A549 treated with dexamethasone at 1 μM for 4 hours (cell line): ENCODE measurements around the gene SEPHS2. TPM values are rescaled to one million over a fixed set of nuclear protein-coding genes. Genes with fewer than 3 reads are reported as not detected.

Experiments
- total RNA-seq: library from RNA; stranded (reverse); fragments of 200-300 nt; extraction: Qiagen RNA extraction; gene quantifications from 5 replicates; pipeline ENCODE4 v1.2.3, GENCODE V29; 2022

The SEPHS2 gene, protein sequence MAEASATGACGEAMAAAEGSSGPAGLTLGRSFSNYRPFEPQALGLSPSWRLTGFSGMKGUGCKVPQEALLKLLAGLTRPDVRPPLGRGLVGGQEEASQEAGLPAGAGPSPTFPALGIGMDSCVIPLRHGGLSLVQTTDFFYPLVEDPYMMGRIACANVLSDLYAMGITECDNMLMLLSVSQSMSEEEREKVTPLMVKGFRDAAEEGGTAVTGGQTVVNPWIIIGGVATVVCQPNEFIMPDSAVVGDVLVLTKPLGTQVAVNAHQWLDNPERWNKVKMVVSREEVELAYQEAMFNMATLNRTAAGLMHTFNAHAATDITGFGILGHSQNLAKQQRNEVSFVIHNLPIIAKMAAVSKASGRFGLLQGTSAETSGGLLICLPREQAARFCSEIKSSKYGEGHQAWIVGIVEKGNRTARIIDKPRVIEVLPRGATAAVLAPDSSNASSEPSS
- total RNA-seq: 43.0 to 47.1 TPM (median 44.3 TPM) in 5 replicates

DNA sequence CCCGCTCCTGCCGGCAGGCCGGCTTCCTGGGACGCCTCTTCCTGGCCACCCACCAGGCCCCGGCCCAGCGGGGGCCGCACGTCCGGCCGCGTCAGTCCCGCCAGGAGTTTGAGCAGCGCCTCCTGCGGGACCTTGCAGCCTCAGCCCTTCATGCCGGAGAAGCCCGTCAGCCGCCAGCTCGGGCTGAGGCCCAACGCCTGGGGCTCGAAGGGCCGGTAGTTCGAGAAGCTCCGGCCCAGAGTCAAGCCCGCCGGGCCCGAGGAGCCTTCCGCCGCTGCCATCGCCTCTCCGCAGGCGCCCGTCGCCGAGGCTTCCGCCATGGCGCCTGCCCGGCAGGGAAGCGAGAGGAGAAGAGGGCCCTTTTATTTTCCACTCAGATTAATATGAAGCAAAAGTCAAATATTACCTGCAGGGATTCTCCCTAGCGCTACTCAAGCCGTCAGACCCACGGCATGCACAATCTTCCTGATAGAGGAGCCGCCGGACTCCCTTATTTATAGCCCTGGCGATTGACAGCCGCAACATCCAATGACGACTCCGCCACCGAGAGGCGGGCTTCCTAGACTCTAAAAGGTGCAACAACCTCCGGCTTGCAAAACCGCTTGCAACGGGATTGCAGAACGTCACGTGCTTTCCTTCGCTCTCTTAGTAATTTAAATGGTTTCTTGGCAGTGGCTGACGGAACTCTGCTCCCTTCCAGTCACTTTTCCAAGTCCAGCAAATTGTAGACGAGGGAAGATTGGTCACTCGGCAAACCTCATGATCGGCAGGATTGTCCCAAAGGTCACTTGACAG lies at the start of gene SEPHS2:
Gene SEPHS2 (minus strand): TSS at position 467 of the 795 bp plus-strand sequence. CDS start 147 bp downstream, at position 320.

DNA sequence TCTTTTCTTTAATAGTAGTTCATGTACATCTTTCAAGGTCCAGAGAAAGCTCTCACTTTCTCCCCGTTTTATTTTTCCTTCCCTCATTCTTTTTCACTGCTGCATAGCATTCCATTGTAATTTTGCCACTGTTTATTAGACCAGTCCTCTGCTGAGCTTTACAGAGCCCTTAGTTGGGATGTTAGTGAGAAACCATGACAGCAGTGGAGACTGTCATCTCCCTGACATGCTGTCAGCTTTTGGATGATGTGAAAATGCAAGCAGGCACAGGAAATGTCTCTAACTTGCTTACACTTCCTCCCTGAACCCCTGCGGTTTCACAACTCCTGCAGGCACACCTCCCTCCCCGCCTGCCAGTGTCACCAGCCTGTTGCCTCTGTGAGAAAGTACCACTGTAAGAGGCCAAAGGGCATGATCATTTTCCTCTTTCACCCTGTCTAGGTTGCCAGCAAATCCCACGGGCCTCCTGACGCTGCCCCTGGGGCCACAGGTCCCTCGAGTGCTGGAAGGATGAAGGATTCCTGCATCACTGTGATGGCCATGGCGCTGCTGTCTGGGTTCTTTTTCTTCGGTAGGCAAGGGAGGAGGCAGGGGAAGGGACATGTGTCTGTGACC lies 26.8 kb upstream of the SEPHS2 start, which contains the start of gene ITGAL:
Gene ITGAL (plus strand): TSS at position 415 of the 615 bp plus-strand sequence. CDS start 96 bp downstream, at position 511.

DNA sequence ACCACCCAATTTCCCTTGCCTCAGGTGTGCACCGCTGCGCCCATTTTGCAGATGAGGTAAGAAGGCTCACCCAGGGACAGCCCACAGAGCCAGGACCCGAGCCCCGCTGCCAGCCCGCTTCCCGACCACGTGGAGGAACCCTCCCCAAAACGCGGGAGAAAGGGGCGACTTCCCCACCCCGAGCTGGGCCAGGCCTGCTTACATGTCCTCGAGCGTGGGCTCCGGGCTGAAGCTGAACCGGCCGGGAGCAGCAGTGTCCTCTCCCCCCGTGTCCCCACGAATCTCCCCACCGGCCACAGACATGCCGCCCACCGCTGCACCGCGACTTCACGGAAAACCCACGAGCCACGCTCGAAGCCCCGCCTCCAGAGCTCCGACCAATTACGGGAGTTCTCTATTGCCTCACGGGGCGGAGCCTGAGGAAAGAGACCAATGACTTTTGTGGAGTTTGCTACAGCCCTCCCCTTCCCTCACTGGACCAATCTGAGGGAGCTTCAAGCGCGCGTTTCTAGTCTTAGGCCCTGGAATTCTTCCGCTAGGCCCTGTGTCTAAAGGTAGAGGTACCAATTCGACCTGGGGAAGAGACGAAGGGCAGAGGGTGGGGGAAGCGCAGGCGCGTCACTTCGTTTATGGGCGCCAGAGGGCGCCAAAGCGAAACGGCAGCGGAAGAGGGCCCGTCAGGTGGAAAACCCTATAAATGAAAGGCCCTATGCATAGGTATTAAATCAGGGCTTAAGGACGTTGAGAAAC lies 15.8 kb downstream of the SEPHS2 start, which contains the start of gene DCTPP1:
Gene DCTPP1 (minus strand): TSS at position 353 of the 750 bp plus-strand sequence. CDS start 50 bp downstream, at position 303.

DNA sequence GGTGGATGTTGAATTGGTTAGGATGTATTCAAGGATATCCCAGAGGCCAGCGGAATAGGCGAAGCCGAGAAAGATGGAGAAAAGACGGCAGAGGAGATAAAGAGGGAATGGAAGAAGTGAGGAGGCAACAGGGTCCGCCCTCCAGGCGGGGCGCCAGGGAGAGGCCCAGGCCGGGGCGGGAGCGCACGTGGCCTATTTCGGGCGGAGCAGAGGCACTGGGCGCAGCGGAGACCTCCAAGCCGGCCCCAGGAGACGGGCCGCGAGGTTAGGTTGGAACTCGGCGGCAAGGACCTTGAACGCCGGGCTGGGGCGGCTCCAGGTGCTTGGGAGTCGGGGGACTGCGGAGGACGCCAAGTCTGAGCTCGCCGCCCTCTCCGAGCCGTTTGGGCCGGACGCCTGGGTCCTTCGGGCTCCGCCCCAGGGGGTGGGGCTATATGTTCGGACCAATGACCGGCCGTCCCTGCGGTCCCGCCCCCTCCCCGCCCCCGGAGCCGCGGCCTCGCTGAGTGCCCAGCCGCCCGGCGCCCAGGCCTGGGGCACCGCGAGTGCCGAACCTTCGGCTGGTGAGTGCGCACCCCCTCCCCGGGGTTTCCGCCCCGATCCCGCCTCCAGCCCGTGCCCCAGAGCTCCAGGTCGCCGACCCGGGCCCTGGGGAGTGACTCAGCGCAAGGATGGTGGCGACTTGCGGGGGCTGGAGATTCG lies 38.4 kb downstream of the SEPHS2 start, which contains the start of gene ZNF771:
Gene ZNF771 (plus strand): TSS at position 505 of the 702 bp plus-strand sequence. CDS start 448 bp downstream, outside the sequence.

DNA sequence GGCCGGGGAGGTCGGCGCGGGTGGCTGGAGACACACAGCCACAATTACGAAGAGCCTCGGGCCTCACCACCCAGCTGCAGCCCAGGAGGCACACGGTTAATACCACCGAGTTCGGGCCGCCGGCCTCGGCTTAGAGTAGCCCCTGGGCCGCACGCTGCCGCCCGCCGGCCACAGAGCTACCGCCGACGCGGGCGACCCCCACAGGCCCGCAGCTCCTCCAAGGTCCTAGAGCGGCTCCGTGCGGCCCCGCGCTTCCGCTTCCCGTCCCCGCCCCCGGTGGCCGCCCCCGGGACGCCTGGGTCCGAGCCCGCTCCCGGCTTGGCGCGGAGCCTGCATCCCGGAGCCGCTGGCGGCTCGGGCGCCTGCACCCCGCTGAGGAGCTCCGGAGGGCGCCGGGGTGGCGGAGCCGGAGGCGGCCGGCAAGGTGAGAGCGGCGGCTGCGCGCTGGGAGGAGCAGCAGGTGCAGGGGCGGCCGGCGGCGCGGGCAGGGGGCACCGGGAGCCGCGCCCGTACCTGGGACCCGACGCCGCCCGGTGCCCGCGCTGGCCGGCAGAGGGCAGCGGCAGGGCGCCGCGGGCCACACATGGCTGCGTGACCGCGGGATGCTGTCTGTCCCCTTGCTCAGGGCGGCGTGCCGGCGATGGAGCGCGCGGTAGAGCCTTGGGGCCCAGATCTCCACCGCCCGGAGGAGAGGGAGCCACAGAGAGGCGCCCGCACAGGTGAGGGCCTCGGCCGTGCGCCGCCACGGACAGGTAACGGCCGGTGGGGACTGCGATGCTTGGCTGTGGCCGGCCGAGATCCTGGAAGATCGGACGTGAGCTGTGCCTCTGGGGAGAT lies 50.3 kb downstream of the SEPHS2 start, which contains the start of gene ZNF48:
Gene ZNF48 (plus strand): TSS at position 266 of the 837 bp plus-strand sequence. CDS start 375 bp downstream, at position 641.

Other genes with a start within 250 kb of the SEPHS2 start
- gene SULT1A3, start 246.6 kb downstream of the SEPHS2 start, total RNA-seq: 3.1 to 8.8 TPM (median 5.6 TPM) in 5 replicates
- 1.7 to 3.4 TPM (median 2.9 TPM) in 5 replicates for gene NPIPB13, start 197.4 kb downstream of the SEPHS2 start, total RNA-seq
- 63.4 to 68.7 TPM (median 64.9 TPM) in 5 replicates for gene CD2BP2, start 90.6 kb downstream of the SEPHS2 start, total RNA-seq
- 19.6 to 32.4 TPM (median 31.4 TPM) in 5 replicates for gene TBC1D10B, start 75.4 kb downstream of the SEPHS2 start, total RNA-seq
- gene MYL11, start 71.1 kb downstream of the SEPHS2 start, total RNA-seq: 0.41 to 0.97 TPM (median 0.53 TPM) in 3 of 5 replicates, not detected in the others
- gene SEPTIN1, start 63.3 kb downstream of the SEPHS2 start, total RNA-seq: 0.87 to 2.8 TPM (median 2.3 TPM) in 5 replicates
- 11.5 to 13.9 TPM (median 13.3 TPM) in 5 replicates for gene ZNF48, start 50.5 kb downstream of the SEPHS2 start, total RNA-seq
- 3.2 to 4.3 TPM (median 4.2 TPM) in 5 replicates for gene ZNF771, start 38.3 kb downstream of the SEPHS2 start, total RNA-seq
- gene DCTPP1, start 15.8 kb downstream of the SEPHS2 start, total RNA-seq: 98.5 to 114 TPM (median 109 TPM) in 5 replicates
- gene ITGAL, start 26.9 kb upstream of the SEPHS2 start, total RNA-seq: 0.02 to 0.16 TPM (median 0.11 TPM) in 3 of 5 replicates, not detected in the others
- gene ZNF768, start 80.7 kb upstream of the SEPHS2 start, total RNA-seq: 37.5 to 48.9 TPM (median 48.5 TPM) in 5 replicates
- gene ZNF747, start 89.0 kb upstream of the SEPHS2 start, total RNA-seq: 3.2 to 5.4 TPM (median 4.4 TPM) in 5 replicates
- 3.9 to 6.2 TPM (median 5.8 TPM) in 5 replicates for gene ZNF764, start 112.5 kb upstream of the SEPHS2 start, total RNA-seq
- 7.1 to 8.3 TPM (median 7.6 TPM) in 5 replicates for gene ZNF688, start 125.8 kb upstream of the SEPHS2 start, total RNA-seq
- gene ZNF785, start 139.8 kb upstream of the SEPHS2 start, total RNA-seq: not detected in 5 replicates
- gene ZNF689, start 164.5 kb upstream of the SEPHS2 start, total RNA-seq: 8.6 to 10.5 TPM (median 9.9 TPM) in 5 replicates
- gene PRR14, start 205.1 kb upstream of the SEPHS2 start, total RNA-seq: 15.9 to 23.6 TPM (median 22.7 TPM) in 5 replicates
- gene FBRS, start 212.6 kb upstream of the SEPHS2 start, total RNA-seq: 26.0 to 48.5 TPM (median 46.3 TPM) in 5 replicates